HepG2 (cell line): Measurements from ENCODE around the gene NCAPG. TPM values are rescaled to one million over a fixed set of nuclear protein-coding genes. Genes with fewer than 3 reads are reported as not detected.
A peak's percentile ranks its signal among the peaks of the same experiment; 100 is the strongest.

Source experiments
- ATF7 ChIP-seq, 2 experiments: fragments of 450-650 bp in 1 of 2; sonication (generic) in 1 of 2; formaldehyde crosslinking in 1 of 2; IDR thresholded peaks; 2 replicates each; pipeline versions ENCODE4 v1.4.0 to v1.6.1; 2016 to 2020; ENCODE audit warnings: antibody characterized with exemption in 1 of 2, mild to moderate bottlenecking in 1 of 2, missing genetic modification reagents in 1 of 2
- BORCS8-MEF2B ChIP-seq: sonication (generic); formaldehyde crosslinking; IDR thresholded peaks from 2 replicates; pipeline ENCODE4 v1.8.0; 2022; ENCODE audit warnings: mild to moderate bottlenecking, missing genetic modification reagents
- BRF2 ChIP-seq: sonication (generic); formaldehyde crosslinking; IDR thresholded peaks from 2 replicates; pipeline ENCODE4 v1.8.1; 2022; ENCODE audit warnings: mild to moderate bottlenecking, missing genetic modification reagents
- CAMTA2 ChIP-seq: sonication (generic); formaldehyde crosslinking; IDR thresholded peaks from 2 replicates; pipeline ENCODE4 v1.4.0; 2020; ENCODE audit warnings: mild to moderate bottlenecking, missing genetic modification reagents, borderline replicate concordance
- FIP1L1 ChIP-seq: fragments of 200-400 bp; formaldehyde crosslinking; IDR thresholded peaks from 2 replicates; pipeline ENCODE4 v1.6.1; 2018; ENCODE audit warnings: low read depth, mild to moderate bottlenecking, low read length, moderate library complexity, borderline replicate concordance; ENCODE audit not compliant: insufficient read depth
- HNF4A ChIP-seq: sonication (generic); formaldehyde crosslinking; IDR thresholded peaks from 2 replicates; pipeline ENCODE4 v1.4.0; 2020; ENCODE audit warnings: missing genetic modification reagents
- KLF6 ChIP-seq: IDR thresholded peaks from 2 replicates; pipeline ENCODE4 v1.8.0; 2016; ENCODE audit warnings: missing biosample characterization, missing genetic modification reagents
- MAX ChIP-seq: IDR thresholded peaks from 2 replicates; pipeline ENCODE4 v1.6.1; 2012; ENCODE audit warnings: inconsistent platforms
- MEIS1 ChIP-seq: sonication (generic); formaldehyde crosslinking; IDR thresholded peaks from 2 replicates; pipeline ENCODE4 v1.9.0; 2021; ENCODE audit warnings: mild to moderate bottlenecking, missing genetic modification reagents, moderate library complexity, borderline replicate concordance
- NFKBIZ ChIP-seq: IDR thresholded peaks from 2 replicates; pipeline ENCODE4 v1.6.1; 2018; ENCODE audit warnings: missing genetic modification reagents, missing compliant biosample characterization
- PBX2 ChIP-seq: IDR thresholded peaks from 2 replicates; pipeline ENCODE4 v1.6.1; 2016; ENCODE audit warnings: control low read depth
- PLSCR1 ChIP-seq: sonication (generic); formaldehyde crosslinking; IDR thresholded peaks from 2 replicates; pipeline ENCODE4 v1.5.0; 2020; ENCODE audit warnings: missing genetic modification reagents, mild to moderate bottlenecking, borderline replicate concordance
- SMAD3 ChIP-seq: sonication (generic); formaldehyde crosslinking; IDR thresholded peaks from 2 replicates; pipeline ENCODE4 v1.4.0; 2020; ENCODE audit warnings: missing genetic modification reagents
- THAP11 ChIP-seq: IDR thresholded peaks from 2 replicates; pipeline ENCODE4 v1.6.1; 2016; ENCODE audit warnings: missing biosample characterization, missing genetic modification reagents
- THRA ChIP-seq: sonication (generic); formaldehyde crosslinking; IDR thresholded peaks from 2 replicates; pipeline ENCODE4 v1.4.0; 2020; ENCODE audit warnings: missing genetic modification reagents, borderline replicate concordance
- ZBTB7A ChIP-seq: sonication (generic); formaldehyde crosslinking; IDR thresholded peaks from 2 replicates; pipeline ENCODE4 v1.8.0; 2022; ENCODE audit warnings: mild to moderate bottlenecking, missing genetic modification reagents
- ZFP82 ChIP-seq: sonication (generic); formaldehyde crosslinking; IDR thresholded peaks from 2 replicates; pipeline ENCODE4 v1.5.1; 2020; ENCODE audit warnings: mild to moderate bottlenecking, missing genetic modification reagents, borderline replicate concordance
- ZNF451 ChIP-seq: sonication (generic); formaldehyde crosslinking; IDR thresholded peaks from 2 replicates; pipeline ENCODE4 v1.5.0; 2020; ENCODE audit warnings: mild to moderate bottlenecking, missing genetic modification reagents
- ZNF468 ChIP-seq: sonication (generic); formaldehyde crosslinking; IDR thresholded peaks from 2 replicates; pipeline ENCODE4 v1.8.0; 2022; ENCODE audit warnings: mild to moderate bottlenecking, moderate library complexity, missing genetic modification reagents
- ZNF598 ChIP-seq: sonication (generic); formaldehyde crosslinking; IDR thresholded peaks from 2 replicates; pipeline ENCODE4 v1.5.1; 2020; ENCODE audit warnings: mild to moderate bottlenecking, missing genetic modification reagents, borderline replicate concordance
- polyA plus RNA-seq, 8 experiments: library from polyadenylated mRNA; depleted of rRNA in 3 of 8; stranded (reverse) in 7 of 8; unstranded in 1 of 8; fragments of >200 nt; fragmentation: Illumina TruSeq in 4 of 8; extraction: Trizol in 4 of 8; gene quantifications; 2 replicates each; pipeline versions ENCODE4 v1.2.1 to v1.2.3, GENCODE V29; 2011 to 2016; ENCODE audit warnings: low read depth in 4 of 8, missing spikeins in 1 of 8, mixed read lengths in 1 of 8; ENCODE audit not compliant: insufficient read depth in 1 of 8
- total RNA-seq, 5 experiments: library from RNA; depleted of rRNA; stranded (reverse); fragments of >200 nt; fragmentation: Illumina TruSeq; extraction: Trizol; gene quantifications; 2 replicates each; pipeline ENCODE4 v1.2.3, GENCODE V29; 2016; ENCODE audit warnings: low read depth in 1 of 5

Gene NCAPG
- total and polyA plus RNA-seq, 2 of the 13 experiments (the other 11 are each of a cell fraction or from before 2014, with no cell fraction given), result 14.8 to 61.9 TPM

GRCh38 chr4:17781300-17782287 lies 29.2 kb upstream of the NCAPG start, which contains the start of gene FAM184B (continued):
- TF ChIP-seq BRF2 (CRISPR knock-in tag) (no peak), ZNF451 (CRISPR knock-in tag) (no peak), CAMTA2 (CRISPR knock-in tag) (no peak), ZBTB7A (CRISPR knock-in tag) (peak; percentile 56; the same call in 1 of the 2 replicates), PBX2 (no peak), MAX (peak; percentile 62), ZNF598 (CRISPR knock-in tag) (0 out of 2 replicates have a peak, but pooled peaks have one; percentile 39), PLSCR1 (CRISPR knock-in tag) (no peak), BORCS8-MEF2B (CRISPR knock-in tag) (no peak), KLF6 (CRISPR knock-in tag) (no peak), FIP1L1 (no peak), NFKBIZ (CRISPR knock-in tag) (no peak), MEIS1 (CRISPR knock-in tag) (no peak), THAP11 (CRISPR knock-in tag) (no peak), ATF7 (IDR thresholded peaks at IDR 0.05) (no peak), ATF7 (CRISPR knock-in tag; IDR thresholded peaks at IDR 0.05) (no peak), HNF4A (CRISPR knock-in tag) (no peak), ZFP82 (CRISPR knock-in tag) (no peak), THRA (CRISPR knock-in tag) (no peak), ZNF468 (CRISPR knock-in tag) (0 out of 2 replicates have a peak, but pooled peaks have one; percentile 29), SMAD3 (CRISPR knock-in tag) (no peak)
